ENCODE measurements around the gene GK. TPM values are rescaled to one million over a fixed set of nuclear protein-coding genes. Genes with fewer than 3 reads are reported as not detected.

GK gene
- total RNA-seq, 1 experiment from 2014 or later, result 10.1 TPM

Other genes starting within 250 kb of the GK start
- not detected in 2 replicates for gene TASL, start 75.7 kb upstream of the GK start, total RNA-seq (2022)
- gene TAB3, start 235.8 kb downstream of the GK start, total RNA-seq (2022), result 27.5 and 28.4 TPM in 2 replicates

All from MCF 10A (cell line).